ENCODE results near the gene KIAA1328. TPM values are rescaled to one million over a fixed set of nuclear protein-coding genes. Genes with fewer than 3 reads are reported as not detected.
"Not testable (repeated sequence)": the region's sequence is repeated elsewhere in the genome, so short reads cannot be mapped to it uniquely, and the experiment has no call there.

KIAA1328 gene
- total and polyA plus RNA-seq, 7 donors, result 2.1 to 18.9 (median 12.5) TPM

DNA sequence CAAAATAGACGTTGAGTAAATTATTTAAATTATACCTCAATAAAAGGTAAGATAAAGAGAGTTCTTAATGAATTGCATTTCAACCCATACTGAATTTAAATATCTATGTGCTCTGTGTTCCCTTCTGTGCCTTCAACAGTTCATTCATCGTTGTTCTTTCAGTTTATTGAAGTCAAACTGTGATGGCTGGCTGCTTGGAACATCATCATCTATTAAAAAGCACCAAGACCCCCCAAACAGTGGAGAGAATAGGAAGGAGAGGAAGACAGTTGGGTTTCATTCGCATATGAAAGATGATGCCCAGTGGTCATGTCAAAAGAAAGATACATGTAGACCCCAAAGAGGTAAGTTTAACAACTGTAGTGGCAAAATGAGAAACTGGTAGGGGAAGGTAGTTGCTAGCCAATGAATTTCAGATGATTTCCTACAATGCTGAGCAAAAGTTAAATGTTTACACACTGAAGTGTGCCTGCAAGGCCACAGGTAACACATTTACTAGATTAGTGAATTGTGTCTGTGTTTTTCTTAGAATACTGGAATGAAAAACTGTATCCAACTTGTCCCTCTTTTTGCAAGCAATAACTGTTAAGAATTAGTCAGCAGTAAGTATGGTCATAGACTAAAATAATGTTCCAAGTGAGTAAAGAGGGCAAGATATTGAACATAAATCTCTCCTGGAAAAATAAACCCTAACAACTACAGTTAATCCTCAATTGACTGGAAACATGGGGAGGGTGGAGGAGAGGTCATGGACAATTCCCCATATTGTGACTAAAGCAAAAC lies 331.3 kb downstream of the KIAA1328 start:
- H3K4me3 ChIP-seq, result no peak overlapping the region
- no peak for DNase-seq
- intact Hi-C loops (cut with DNase I), result no loop called here
- no peaks in the 10 kb centered on the region for H3K9me3 ChIP-seq
- 42 to 60% methylated on average over 3 of the region's 3 CpGs for WGBS, 2 donors
- no peak overlapping the region for H3K27ac ChIP-seq
- H3K36me3 ChIP-seq, result no peaks in the 10 kb centered on the region
- TF ChIP-seq, protein P1, sequence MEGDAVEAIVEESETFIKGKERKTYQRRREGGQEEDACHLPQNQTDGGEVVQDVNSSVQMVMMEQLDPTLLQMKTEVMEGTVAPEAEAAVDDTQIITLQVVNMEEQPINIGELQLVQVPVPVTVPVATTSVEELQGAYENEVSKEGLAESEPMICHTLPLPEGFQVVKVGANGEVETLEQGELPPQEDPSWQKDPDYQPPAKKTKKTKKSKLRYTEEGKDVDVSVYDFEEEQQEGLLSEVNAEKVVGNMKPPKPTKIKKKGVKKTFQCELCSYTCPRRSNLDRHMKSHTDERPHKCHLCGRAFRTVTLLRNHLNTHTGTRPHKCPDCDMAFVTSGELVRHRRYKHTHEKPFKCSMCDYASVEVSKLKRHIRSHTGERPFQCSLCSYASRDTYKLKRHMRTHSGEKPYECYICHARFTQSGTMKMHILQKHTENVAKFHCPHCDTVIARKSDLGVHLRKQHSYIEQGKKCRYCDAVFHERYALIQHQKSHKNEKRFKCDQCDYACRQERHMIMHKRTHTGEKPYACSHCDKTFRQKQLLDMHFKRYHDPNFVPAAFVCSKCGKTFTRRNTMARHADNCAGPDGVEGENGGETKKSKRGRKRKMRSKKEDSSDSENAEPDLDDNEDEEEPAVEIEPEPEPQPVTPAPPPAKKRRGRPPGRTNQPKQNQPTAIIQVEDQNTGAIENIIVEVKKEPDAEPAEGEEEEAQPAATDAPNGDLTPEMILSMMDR (IDR thresholded peaks at IDR 0.05), result no peak
- TF ChIP-seq POLR2AphosphoS5 (IDR thresholded peaks at IDR 0.05) (no peak), POLR2A (IDR thresholded peaks at IDR 0.05) (no peak), EP300 (IDR thresholded peaks at IDR 0.05) (no peak)
- H3K4me1 ChIP-seq, result no peaks in the 10 kb centered on the region
- no peaks in the 10 kb centered on the region for H3K27me3 ChIP-seq

DNA sequence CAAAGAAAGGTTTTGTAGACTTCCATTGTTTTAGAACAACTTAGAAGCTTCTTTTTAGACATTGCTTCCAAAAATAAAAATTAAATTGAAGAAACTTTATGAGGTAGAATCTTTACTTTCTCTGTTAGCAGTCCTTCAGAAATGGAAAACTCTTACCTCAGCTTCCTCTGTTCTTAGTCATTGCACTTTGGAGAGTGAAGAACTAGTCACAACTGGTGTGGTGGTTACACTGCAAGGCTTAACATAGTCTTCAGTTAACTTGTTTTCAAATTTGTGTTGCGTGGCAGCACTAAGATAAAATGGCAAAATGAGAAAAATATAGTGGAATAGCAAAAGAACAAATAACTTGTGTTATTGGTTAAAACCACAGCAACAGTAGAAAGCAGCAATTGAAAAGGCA lies 332.6 kb downstream of the KIAA1328 start:
- Histone ChIP-seq H3K4me3 (no peak overlapping the region), H3K9me3 (no peaks in the 10 kb centered on the region), H3K27ac (no peak overlapping the region), H3K4me1 (no peaks in the 10 kb centered on the region), H3K27me3 (no peaks in the 10 kb centered on the region), H3K36me3 (no peaks in the 10 kb centered on the region)
- no peak for DNase-seq
- 91 to 96% methylated on average over 1 of the region's 1 CpG for WGBS, 2 donors
- intact Hi-C loops (cut with DNase I), result no loop called here
- TF ChIP-seq, protein P1 (IDR thresholded peaks at IDR 0.05), result no peak
- no peak for TF ChIP-seq EP300 (IDR thresholded peaks at IDR 0.05)
- TF ChIP-seq POLR2A (IDR thresholded peaks at IDR 0.05), result no peak
- no peak for TF ChIP-seq POLR2AphosphoS5 (IDR thresholded peaks at IDR 0.05)

DNA sequence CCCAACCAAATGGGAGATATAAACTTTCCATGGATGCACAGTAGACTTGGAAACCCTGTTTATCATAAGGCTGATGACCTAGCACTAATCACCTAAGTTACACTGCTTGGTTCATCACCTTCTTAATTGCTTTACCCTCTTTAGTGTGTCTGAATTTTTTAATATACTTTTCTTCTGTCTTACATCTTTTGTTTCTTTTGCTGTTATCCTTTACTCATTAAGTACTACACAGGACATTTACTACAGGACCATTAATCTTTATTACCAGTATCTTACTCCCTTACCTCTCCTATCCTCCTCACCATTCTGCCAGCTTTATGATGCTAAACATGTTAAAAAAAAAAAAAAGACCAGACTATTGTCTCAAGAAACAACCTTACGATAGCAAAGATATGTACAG lies 333.6 kb downstream of the KIAA1328 start:
- H3K27ac ChIP-seq, result no peak overlapping the region
- 71 to 88% methylated on average over 1 of the region's 1 CpG for WGBS, 2 donors
- H3K36me3 ChIP-seq, result no peaks in the 10 kb centered on the region
- H3K4me1 ChIP-seq, result no peaks in the 10 kb centered on the region
- DNase-seq, result no peak
- intact Hi-C loops (cut with DNase I), result no loop called here
- H3K4me3 ChIP-seq, result no peak overlapping the region
- H3K27me3 ChIP-seq, result no peaks in the 10 kb centered on the region
- TF ChIP-seq POLR2A (IDR thresholded peaks at IDR 0.05) (no peak), EP300 (IDR thresholded peaks at IDR 0.05) (no peak), POLR2AphosphoS5 (IDR thresholded peaks at IDR 0.05) (no peak)
- TF ChIP-seq, protein P1 (IDR thresholded peaks at IDR 0.05), result no peak
- no peaks in the 10 kb centered on the region for H3K9me3 ChIP-seq

DNA sequence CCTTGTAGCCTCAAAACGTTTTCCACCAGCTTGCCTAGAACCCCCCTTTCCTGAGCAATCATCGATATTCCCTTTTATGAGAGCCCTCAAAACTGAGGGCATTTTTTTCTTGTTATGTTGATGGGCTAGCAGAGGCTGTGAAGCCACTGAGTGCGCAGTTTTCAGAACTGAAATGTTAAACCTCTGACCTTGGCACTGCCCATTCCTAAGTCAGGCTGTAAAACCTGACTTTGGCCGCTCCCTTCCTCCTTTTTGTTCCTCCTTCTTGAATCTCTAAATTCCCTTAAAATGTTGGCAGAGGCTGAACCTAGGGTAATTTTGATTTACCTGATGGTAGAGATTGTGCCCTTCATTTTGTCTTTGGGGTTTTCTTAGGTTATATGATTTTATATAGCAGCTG lies 334.2 kb downstream of the KIAA1328 start:
- Histone ChIP-seq H3K4me3 (no peak overlapping the region), H3K27ac (no peak overlapping the region), H3K9me3 (no peaks in the 10 kb centered on the region), H3K36me3 (no peaks in the 10 kb centered on the region), H3K4me1 (no peaks in the 10 kb centered on the region), H3K27me3 (no peaks in the 10 kb centered on the region)
- no peak for DNase-seq
- intact Hi-C loops (cut with DNase I), result no loop called here
- 37 to 82% methylated on average over 4 of the region's 4 CpGs for WGBS, 2 donors
- TF ChIP-seq, protein P1 (IDR thresholded peaks at IDR 0.05), result no peak
- TF ChIP-seq POLR2AphosphoS5 (IDR thresholded peaks at IDR 0.05) (no peak), POLR2A (IDR thresholded peaks at IDR 0.05) (no peak), EP300 (IDR thresholded peaks at IDR 0.05) (no peak)

GRCh38 chr18:37166491-37166890 lies 337.6 kb downstream of the KIAA1328 start:
- Histone ChIP-seq H3K27ac (no peak overlapping the region), H3K9me3 (no peaks in the 10 kb centered on the region), H3K27me3 (no peaks in the 10 kb centered on the region), H3K36me3 (no peaks in the 10 kb centered on the region), H3K4me3 (no peak overlapping the region), H3K4me1 (no peaks in the 10 kb centered on the region)
- 95 to 96% methylated on average over 1 of the region's 1 CpG for WGBS, 2 donors
- intact Hi-C loops (cut with DNase I), result no loop called here
- DNase-seq, result no peak
- TF ChIP-seq, protein P1 (IDR thresholded peaks at IDR 0.05), result no peak
- no peak for TF ChIP-seq EP300 (IDR thresholded peaks at IDR 0.05)
- TF ChIP-seq POLR2AphosphoS5 (IDR thresholded peaks at IDR 0.05), result no peak
- TF ChIP-seq POLR2A (IDR thresholded peaks at IDR 0.05), result no peak

DNA sequence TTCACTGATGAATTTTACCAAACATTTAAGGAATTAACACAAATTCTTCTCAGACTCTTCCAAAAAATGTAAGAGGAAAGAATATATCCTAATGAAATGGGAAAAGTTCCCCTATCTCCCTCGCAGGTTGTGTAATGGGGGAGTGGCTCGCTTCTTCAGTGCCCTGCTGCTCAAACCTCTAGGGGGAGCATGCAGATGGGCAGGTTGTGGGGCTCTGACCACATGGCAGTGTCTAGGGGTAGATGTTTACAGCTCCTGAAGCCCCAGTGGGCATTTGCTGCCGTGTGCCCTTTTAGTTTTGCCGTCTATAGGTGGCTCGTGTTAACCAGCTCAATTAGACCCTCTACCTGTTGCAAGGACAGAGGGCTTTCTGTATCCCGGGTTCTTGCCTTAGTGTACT lies 338.0 kb downstream of the KIAA1328 start:
- H3K4me1 ChIP-seq; H3K36me3 ChIP-seq; H3K4me3 ChIP-seq; H3K9me3 ChIP-seq; H3K27ac ChIP-seq; intact Hi-C loops (cut with DNase I); DNase-seq; H3K27me3 ChIP-seq: not testable (repeated sequence)
- WGBS, 2 donors, result 90 to 94% methylated on average over 6 of the region's 6 CpGs
